Liver (tissue), 9 donors: ENCODE measurements around the gene MEN1. TPM values are rescaled to one million over a fixed set of nuclear protein-coding genes. Genes with fewer than 3 reads are reported as not detected.

Experiments
- DNase-seq: peaks from one replicate; pipeline ENCODE4 v3.0.0-alpha.2; 2017; ENCODE audit warnings: low spot score
- H3K27ac ChIP-seq, 2 donors: one replicate each; pipeline ENCODE4 v1.7.0; 2013; ENCODE audit warnings: inconsistent platforms in 2 of 2, low read length in 2 of 2, control low read depth in 1 of 2, low read depth in 1 of 2, mild to moderate bottlenecking in 1 of 2
- H3K27me3 ChIP-seq, 4 donors: one replicate each; pipeline versions ENCODE4 v1.6.1 to v1.7.0; 2013; ENCODE audit warnings: low read length in 3 of 4, inconsistent platforms in 1 of 4, mild to moderate bottlenecking in 1 of 4, moderate library complexity in 1 of 4; ENCODE audit not compliant: control insufficient read depth in 4 of 4, insufficient read depth in 4 of 4
- H3K36me3 ChIP-seq, 4 donors: one replicate each; pipeline versions ENCODE4 v1.6.1 to v1.7.0; 2013; ENCODE audit warnings: low read length in 3 of 4, mild to moderate bottlenecking in 3 of 4, low read depth in 1 of 4, moderate library complexity in 1 of 4; ENCODE audit not compliant: control insufficient read depth in 4 of 4, insufficient read depth in 3 of 4
- H3K4me1 ChIP-seq, 4 donors: one replicate each; pipeline versions ENCODE4 v1.6.1 to v1.7.0; 2013; ENCODE audit warnings: low read length in 3 of 4, mild to moderate bottlenecking in 3 of 4, moderate library complexity in 1 of 4; ENCODE audit not compliant: control insufficient read depth in 4 of 4, insufficient read depth in 4 of 4
- H3K4me3 ChIP-seq, 3 donors: one replicate each; pipeline versions ENCODE4 v1.6.1 to v1.7.0; 2013; ENCODE audit warnings: low read length in 3 of 3, control low read depth in 1 of 3, low read depth in 1 of 3, mild to moderate bottlenecking in 1 of 3
- H3K9ac ChIP-seq, 2 donors: one replicate each; pipeline ENCODE4 v1.7.0; 2013; ENCODE audit warnings: low read length in 2 of 2, mild to moderate bottlenecking in 2 of 2, moderate library complexity in 2 of 2, control low read depth in 1 of 2, low read depth in 1 of 2
- H3K9me3 ChIP-seq, 4 donors: one replicate each; pipeline versions ENCODE4 v1.6.1 to v1.7.0; 2013; ENCODE audit warnings: low read length in 3 of 4; ENCODE audit not compliant: control insufficient read depth in 4 of 4
- EGR1 ChIP-seq, 2 donors: IDR thresholded peaks; 2 replicates each; pipeline ENCODE4 v1.6.1; 2016 to 2018; ENCODE audit warnings: antibody characterized with exemption in 2 of 2, low read depth in 2 of 2
- GABPA ChIP-seq, 2 donors: IDR thresholded peaks in 1 of 2; conservative IDR thresholded peaks in 1 of 2; 2 replicates each; pipeline ENCODE4 v1.6.1; 2016; ENCODE audit warnings: antibody characterized with exemption in 2 of 2, mild to moderate bottlenecking in 1 of 2, moderate library complexity in 1 of 2
- HNF4A ChIP-seq, 2 donors: conservative IDR thresholded peaks; 2 replicates each; pipeline ENCODE4 v1.6.1; 2016; ENCODE audit warnings: antibody characterized with exemption in 2 of 2, mild to moderate bottlenecking in 2 of 2
- HNF4G ChIP-seq: IDR thresholded peaks from 2 replicates; pipeline ENCODE4 v1.6.1; 2016; ENCODE audit warnings: antibody characterized with exemption
- MAX ChIP-seq: IDR thresholded peaks from 2 replicates; pipeline ENCODE4 v1.6.1; 2016; ENCODE audit warnings: antibody characterized with exemption
- NR2F2 ChIP-seq: IDR thresholded peaks from 2 replicates; pipeline ENCODE4 v1.6.1; 2016; ENCODE audit warnings: antibody characterized with exemption
- RAD21 ChIP-seq, 2 donors: IDR thresholded peaks; 2 replicates each; pipeline ENCODE4 v1.6.1; 2016; ENCODE audit warnings: antibody characterized with exemption in 2 of 2, mild to moderate bottlenecking in 2 of 2
- RXRA ChIP-seq, 2 donors: IDR thresholded peaks; 2 replicates each; pipeline ENCODE4 v1.6.1; 2017 to 2018; ENCODE audit warnings: antibody characterized with exemption in 2 of 2, mild to moderate bottlenecking in 1 of 2
- SP1 ChIP-seq: IDR thresholded peaks from 2 replicates; pipeline ENCODE4 v1.6.1; 2018; ENCODE audit warnings: antibody characterized with exemption, mild to moderate bottlenecking
- TAF1 ChIP-seq: conservative IDR thresholded peaks from 2 replicates; pipeline ENCODE4 v1.6.1; 2016; ENCODE audit warnings: antibody characterized with exemption, mild to moderate bottlenecking
- YY1 ChIP-seq: IDR thresholded peaks from 2 replicates; pipeline ENCODE4 v1.6.1; 2016; ENCODE audit warnings: antibody characterized with exemption, mild to moderate bottlenecking
- WGBS: extraction: QIAGEN DNeasy Blood & Tissue Kit; methylation state at CpG from one replicate; pipeline ENCODE4 v1.1.7; 2013; 5-methylcytosine and 5-hydroxymethylcytosine counted together
- polyA plus RNA-seq, 2 donors: library from polyadenylated mRNA; stranded (reverse) in 1 of 2; unstranded in 1 of 2; fragments of 200-250 nt in 1 of 2; fragments of >200 nt in 1 of 2; fragmentation: Nextera tagmentation in 1 of 2; extraction: Ambion mirVana in 1 of 2; gene quantifications; one replicate each; pipeline versions ENCODE4 v1.2.1 to v1.2.3, GENCODE V29; 2013 to 2015
- total RNA-seq, 2 donors: library from RNA; depleted of rRNA; stranded (reverse); fragments of >200 nt; gene quantifications; one replicate each; pipeline ENCODE4 v1.2.3, GENCODE V29; 2014
- TF ChIP-seq, protein P1 (sequence below): fragments of 150-350 bp; IDR thresholded peaks from 2 replicates; pipeline ENCODE4 v1.5.1; 2017; ENCODE audit warnings: improper control_type of control experiment, low read depth, low read length; ENCODE audit not compliant: missing input control
- TF ChIP-seq, protein P2 (sequence below): IDR thresholded peaks from 2 replicates; pipeline ENCODE4 v1.6.1; 2016; ENCODE audit warnings: antibody characterized with exemption
- TF ChIP-seq, protein P3 (sequence below): IDR thresholded peaks from 2 replicates; pipeline ENCODE4 v1.6.1; 2016; ENCODE audit warnings: antibody characterized with exemption, mild to moderate bottlenecking
- donor health status: healthy.
- donor health status: healthy.
- donor health status: healthy.
- donor health status: healthy.
- donor health status: healthy.

The MEN1 gene
- total and polyA plus RNA-seq, 4 donors, result 9.0 to 15.1 (median 13.4) TPM

DNA sequence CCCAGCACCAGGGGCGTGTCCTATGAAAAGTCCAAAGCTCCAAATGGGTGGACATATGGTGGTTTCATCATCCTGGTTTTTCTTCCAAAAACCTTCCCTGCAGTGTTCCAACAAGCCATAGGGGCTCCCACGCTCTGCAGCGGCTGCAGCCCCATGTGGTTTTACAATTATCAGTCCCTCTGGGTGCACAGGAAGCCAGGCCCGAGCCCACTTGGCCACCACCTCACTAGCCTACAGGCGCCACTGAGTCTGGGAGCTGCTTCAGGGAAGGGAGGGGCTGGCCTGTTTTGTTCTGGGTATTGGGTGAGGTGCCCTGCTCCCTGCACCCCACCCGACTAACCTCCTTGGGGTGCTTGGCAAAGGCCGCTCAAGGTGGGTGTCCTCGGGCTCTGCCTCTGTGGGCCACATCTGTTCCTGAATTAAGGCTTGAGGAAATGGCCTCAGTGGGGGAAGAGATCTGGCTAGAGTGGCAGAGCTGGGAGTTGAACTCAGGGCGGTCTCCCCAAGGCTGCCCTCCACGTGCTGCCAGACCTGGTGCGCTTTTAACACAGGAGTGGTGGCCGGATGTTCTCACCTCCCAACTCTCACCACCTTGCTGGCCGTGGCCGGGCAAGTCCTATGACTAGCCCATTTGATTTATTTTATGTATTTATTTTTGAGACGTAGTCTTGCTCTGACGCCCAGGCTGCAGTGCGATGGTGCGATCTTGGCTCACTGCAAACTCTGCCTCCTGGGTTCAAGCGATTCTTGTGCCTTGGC is 39.4 kb upstream of the MEN1 start:
- peak overlapping the region; percentile 11 to 73 for H3K27ac ChIP-seq
- no peaks in the 10 kb centered on the region for H3K27me3 ChIP-seq
- no peak overlapping the region for H3K4me3 ChIP-seq
- TF ChIP-seq SP1, result no peak
- TF ChIP-seq HNF4G, result no peak
- TF ChIP-seq, protein P1, sequence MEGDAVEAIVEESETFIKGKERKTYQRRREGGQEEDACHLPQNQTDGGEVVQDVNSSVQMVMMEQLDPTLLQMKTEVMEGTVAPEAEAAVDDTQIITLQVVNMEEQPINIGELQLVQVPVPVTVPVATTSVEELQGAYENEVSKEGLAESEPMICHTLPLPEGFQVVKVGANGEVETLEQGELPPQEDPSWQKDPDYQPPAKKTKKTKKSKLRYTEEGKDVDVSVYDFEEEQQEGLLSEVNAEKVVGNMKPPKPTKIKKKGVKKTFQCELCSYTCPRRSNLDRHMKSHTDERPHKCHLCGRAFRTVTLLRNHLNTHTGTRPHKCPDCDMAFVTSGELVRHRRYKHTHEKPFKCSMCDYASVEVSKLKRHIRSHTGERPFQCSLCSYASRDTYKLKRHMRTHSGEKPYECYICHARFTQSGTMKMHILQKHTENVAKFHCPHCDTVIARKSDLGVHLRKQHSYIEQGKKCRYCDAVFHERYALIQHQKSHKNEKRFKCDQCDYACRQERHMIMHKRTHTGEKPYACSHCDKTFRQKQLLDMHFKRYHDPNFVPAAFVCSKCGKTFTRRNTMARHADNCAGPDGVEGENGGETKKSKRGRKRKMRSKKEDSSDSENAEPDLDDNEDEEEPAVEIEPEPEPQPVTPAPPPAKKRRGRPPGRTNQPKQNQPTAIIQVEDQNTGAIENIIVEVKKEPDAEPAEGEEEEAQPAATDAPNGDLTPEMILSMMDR, result no peak
- peak; percentile 36 to 53 for TF ChIP-seq HNF4A (conservative IDR thresholded peaks at IDR 0.05)
- no peak for TF ChIP-seq GABPA (IDR thresholded peaks at IDR 0.05 in 1 of 2, conservative IDR thresholded peaks at IDR 0.05 in 1 of 2)
- TF ChIP-seq, protein P2, sequence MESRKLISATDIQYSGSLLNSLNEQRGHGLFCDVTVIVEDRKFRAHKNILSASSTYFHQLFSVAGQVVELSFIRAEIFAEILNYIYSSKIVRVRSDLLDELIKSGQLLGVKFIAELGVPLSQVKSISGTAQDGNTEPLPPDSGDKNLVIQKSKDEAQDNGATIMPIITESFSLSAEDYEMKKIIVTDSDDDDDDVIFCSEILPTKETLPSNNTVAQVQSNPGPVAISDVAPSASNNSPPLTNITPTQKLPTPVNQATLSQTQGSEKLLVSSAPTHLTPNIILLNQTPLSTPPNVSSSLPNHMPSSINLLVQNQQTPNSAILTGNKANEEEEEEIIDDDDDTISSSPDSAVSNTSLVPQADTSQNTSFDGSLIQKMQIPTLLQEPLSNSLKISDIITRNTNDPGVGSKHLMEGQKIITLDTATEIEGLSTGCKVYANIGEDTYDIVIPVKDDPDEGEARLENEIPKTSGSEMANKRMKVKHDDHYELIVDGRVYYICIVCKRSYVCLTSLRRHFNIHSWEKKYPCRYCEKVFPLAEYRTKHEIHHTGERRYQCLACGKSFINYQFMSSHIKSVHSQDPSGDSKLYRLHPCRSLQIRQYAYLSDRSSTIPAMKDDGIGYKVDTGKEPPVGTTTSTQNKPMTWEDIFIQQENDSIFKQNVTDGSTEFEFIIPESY, result no peak
- TF ChIP-seq TAF1, result no peak
- no peak for TF ChIP-seq MAX
- no peak for TF ChIP-seq YY1
- peak; percentile 34 to 69 for TF ChIP-seq RAD21 (IDR thresholded peaks at IDR 0.05)
- TF ChIP-seq, protein P3, sequence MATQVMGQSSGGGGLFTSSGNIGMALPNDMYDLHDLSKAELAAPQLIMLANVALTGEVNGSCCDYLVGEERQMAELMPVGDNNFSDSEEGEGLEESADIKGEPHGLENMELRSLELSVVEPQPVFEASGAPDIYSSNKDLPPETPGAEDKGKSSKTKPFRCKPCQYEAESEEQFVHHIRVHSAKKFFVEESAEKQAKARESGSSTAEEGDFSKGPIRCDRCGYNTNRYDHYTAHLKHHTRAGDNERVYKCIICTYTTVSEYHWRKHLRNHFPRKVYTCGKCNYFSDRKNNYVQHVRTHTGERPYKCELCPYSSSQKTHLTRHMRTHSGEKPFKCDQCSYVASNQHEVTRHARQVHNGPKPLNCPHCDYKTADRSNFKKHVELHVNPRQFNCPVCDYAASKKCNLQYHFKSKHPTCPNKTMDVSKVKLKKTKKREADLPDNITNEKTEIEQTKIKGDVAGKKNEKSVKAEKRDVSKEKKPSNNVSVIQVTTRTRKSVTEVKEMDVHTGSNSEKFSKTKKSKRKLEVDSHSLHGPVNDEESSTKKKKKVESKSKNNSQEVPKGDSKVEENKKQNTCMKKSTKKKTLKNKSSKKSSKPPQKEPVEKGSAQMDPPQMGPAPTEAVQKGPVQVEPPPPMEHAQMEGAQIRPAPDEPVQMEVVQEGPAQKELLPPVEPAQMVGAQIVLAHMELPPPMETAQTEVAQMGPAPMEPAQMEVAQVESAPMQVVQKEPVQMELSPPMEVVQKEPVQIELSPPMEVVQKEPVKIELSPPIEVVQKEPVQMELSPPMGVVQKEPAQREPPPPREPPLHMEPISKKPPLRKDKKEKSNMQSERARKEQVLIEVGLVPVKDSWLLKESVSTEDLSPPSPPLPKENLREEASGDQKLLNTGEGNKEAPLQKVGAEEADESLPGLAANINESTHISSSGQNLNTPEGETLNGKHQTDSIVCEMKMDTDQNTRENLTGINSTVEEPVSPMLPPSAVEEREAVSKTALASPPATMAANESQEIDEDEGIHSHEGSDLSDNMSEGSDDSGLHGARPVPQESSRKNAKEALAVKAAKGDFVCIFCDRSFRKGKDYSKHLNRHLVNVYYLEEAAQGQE, result no peak
- no peak for TF ChIP-seq NR2F2
- H3K36me3 ChIP-seq, result peaks cover 0 to 8% (median 2%) of the 10 kb centered on the region in 4 donors
- H3K9me3 ChIP-seq, result no peaks in the 10 kb centered on the region
- WGBS, result 82% methylated on average over 19 of the region's 19 CpGs
- no peak overlapping the region for H3K9ac ChIP-seq
- no peak for DNase-seq
- peaks cover 12 to 37% (median 30%) of the 10 kb centered on the region in 4 donors for H3K4me1 ChIP-seq

DNA sequence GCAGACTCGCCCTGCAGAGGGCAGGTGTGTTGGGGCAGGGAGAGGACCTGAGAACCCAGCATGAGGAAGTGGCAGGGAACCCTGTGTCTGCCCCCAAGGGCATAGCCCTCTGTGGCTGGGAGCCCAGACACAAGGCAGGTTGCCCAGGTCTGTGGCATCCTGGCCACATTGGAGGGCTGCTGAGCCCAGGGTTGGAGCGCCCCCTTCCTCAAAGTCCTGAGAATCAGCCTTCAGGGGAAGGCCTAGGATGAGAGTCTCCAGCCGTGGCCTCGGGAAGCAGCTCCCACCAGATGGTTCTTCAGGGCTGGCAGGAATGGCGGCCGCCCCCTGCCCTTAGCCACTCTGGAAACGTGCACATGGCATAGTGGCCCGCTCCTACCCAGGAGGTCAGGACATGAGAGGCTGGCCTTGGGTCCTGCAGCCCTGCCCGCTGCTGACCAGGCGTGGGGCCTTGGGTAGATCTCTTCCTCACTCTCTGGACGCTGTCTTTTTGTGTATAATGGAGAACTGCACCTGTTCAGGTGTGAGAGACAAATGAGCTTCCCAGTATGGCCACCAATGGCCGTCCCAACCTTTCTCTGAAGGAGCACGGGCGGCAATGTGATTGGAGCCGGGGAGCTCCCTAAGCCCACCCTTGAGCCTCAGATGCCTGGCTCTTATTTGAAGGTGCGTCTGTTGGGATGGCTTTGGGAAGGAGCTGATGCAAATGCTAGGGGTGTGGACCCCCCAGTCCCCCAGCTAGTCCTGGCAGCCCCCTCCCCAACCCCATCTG is 38.7 kb upstream of the MEN1 start:
- no peaks in the 10 kb centered on the region for H3K9me3 ChIP-seq
- H3K27ac ChIP-seq, result peak overlapping the region; percentile 11 to 73
- H3K4me1 ChIP-seq, result peaks cover 16 to 41% (median 29%) of the 10 kb centered on the region in 4 donors
- peaks cover 0 to 2% (median under 1%) of the 10 kb centered on the region in 4 donors for H3K36me3 ChIP-seq
- H3K4me3 ChIP-seq, result no peak overlapping the region
- H3K27me3 ChIP-seq, result no peaks in the 10 kb centered on the region
- no peak overlapping the region for H3K9ac ChIP-seq
- WGBS, result 66% methylated on average over 16 of the region's 16 CpGs
- no peak for DNase-seq
- TF ChIP-seq, protein P1, result peak; percentile 18
- peak; percentile 99 for TF ChIP-seq RXRA (IDR thresholded peaks at IDR 0.05)
- no peak for TF ChIP-seq NR2F2
- TF ChIP-seq EGR1 (IDR thresholded peaks at IDR 0.05; ENCODE audit: low read depth in 2 of 2), result no peak
- TF ChIP-seq SP1, result peak; percentile 59
- TF ChIP-seq HNF4A (conservative IDR thresholded peaks at IDR 0.05), result peak; percentile 58 to 74
- TF ChIP-seq GABPA (IDR thresholded peaks at IDR 0.05 in 1 of 2, conservative IDR thresholded peaks at IDR 0.05 in 1 of 2), result peak in 1 of 2 donors; percentile 6
- peak; percentile 33 for TF ChIP-seq YY1
- TF ChIP-seq MAX, result no peak
- peak; percentile 65 to 67 for TF ChIP-seq RAD21 (IDR thresholded peaks at IDR 0.05)
